ENCODE data around the gene SSB.

GRCh38 chr2:169853041-169853668 lies 54.5 kb downstream of the SSB start:
- TF ChIP-seq POLR2A (IDR thresholded peaks at IDR 0.05) = no peak
- TF ChIP-seq, protein P1, sequence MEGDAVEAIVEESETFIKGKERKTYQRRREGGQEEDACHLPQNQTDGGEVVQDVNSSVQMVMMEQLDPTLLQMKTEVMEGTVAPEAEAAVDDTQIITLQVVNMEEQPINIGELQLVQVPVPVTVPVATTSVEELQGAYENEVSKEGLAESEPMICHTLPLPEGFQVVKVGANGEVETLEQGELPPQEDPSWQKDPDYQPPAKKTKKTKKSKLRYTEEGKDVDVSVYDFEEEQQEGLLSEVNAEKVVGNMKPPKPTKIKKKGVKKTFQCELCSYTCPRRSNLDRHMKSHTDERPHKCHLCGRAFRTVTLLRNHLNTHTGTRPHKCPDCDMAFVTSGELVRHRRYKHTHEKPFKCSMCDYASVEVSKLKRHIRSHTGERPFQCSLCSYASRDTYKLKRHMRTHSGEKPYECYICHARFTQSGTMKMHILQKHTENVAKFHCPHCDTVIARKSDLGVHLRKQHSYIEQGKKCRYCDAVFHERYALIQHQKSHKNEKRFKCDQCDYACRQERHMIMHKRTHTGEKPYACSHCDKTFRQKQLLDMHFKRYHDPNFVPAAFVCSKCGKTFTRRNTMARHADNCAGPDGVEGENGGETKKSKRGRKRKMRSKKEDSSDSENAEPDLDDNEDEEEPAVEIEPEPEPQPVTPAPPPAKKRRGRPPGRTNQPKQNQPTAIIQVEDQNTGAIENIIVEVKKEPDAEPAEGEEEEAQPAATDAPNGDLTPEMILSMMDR (IDR thresholded peaks at IDR 0.05 in 4 of 5, conservative IDR thresholded peaks at IDR 0.05 in 1 of 5) = no peak
